Endothelial cell of umbilical vein (primary cell): ENCODE data around the gene SLC1A1. TPM values are rescaled to one million over a fixed set of nuclear protein-coding genes. Genes with fewer than 3 reads are reported as not detected.

ENCODE experiments used
- BruUV-seq: library from RNA; stranded (reverse); fragments of 400-500 nt; replicated peaks from 2 replicates; lab custom pipeline; 2021; lab: Mats Ljungman, UMichigan
- CTCF ChIA-PET: fragments of 300-600, 350-600 bp; sonication (Branson Sonifier 250); formaldehyde crosslinking; loops from one replicate; lab custom pipeline; 2021; ENCODE audit warnings: antibody characterized with exemption, inconsistent platforms; lab: Charles Lee
- POLR2A ChIA-PET: fragments of 300-600, 350-600 bp; sonication (Branson Sonifier 250); formaldehyde crosslinking; loops from one replicate; lab custom pipeline; 2021; ENCODE audit warnings: antibody characterized with exemption, inconsistent platforms; lab: Charles Lee
- DNase-seq: peaks from one replicate; pipeline ENCODE4 v3.0.0-alpha.2; 2011; ENCODE audit warnings: low read depth, low spot score
- FAIRE-seq: peaks from 2 replicates; lab custom pipeline; 2011; peaks lifted over from hg19 to GRCh38; lab: Jason Lieb, UNC
- H2AFZ ChIP-seq: 2 replicates; pipeline ENCODE4 v1.6.0; 2012; ENCODE audit warnings: low read depth, low read length, control low read depth, inconsistent platforms
- H3K27ac ChIP-seq: 2 replicates; pipeline ENCODE4 v1.5.1; 2011; ENCODE audit warnings: low read depth, mild to moderate bottlenecking, control low read depth, low read length, moderate library complexity; ENCODE audit not compliant: insufficient read depth
- H3K27me3 ChIP-seq, 2 experiments: 2 replicates each; pipeline versions ENCODE4 v1.6.0 to v1.6.1; 2011; ENCODE audit warnings: low read length in 2 of 2, mixed read lengths in 1 of 2; ENCODE audit not compliant: control insufficient read depth in 2 of 2, insufficient read depth in 2 of 2
- H3K36me3 ChIP-seq, 2 experiments: 2 replicates in 1 of 2; 3 replicates in 1 of 2; pipeline ENCODE4 v1.5.1; 2011; ENCODE audit warnings: low read length in 2 of 2, mild to moderate bottlenecking in 1 of 2, moderate library complexity in 1 of 2; ENCODE audit not compliant: control insufficient read depth in 2 of 2, insufficient read depth in 2 of 2; ENCODE audit errors: extremely low read depth in 1 of 2
- H3K4me1 ChIP-seq: 3 replicates; pipeline ENCODE4 v1.5.1; 2011; ENCODE audit warnings: mild to moderate bottlenecking, low read length; ENCODE audit not compliant: control insufficient read depth, insufficient read depth; ENCODE audit errors: extremely low read depth
- H3K4me2 ChIP-seq: 2 replicates; pipeline ENCODE4 v1.6.1; 2011; ENCODE audit warnings: low read length, control low read depth, mixed read lengths; ENCODE audit not compliant: insufficient read depth
- H3K4me3 ChIP-seq, 3 experiments: fragments of 200-600 bp in 1 of 3; sonication (generic), shearing (Covaris generic) in 1 of 3; replicated peaks in 1 of 3; 2 replicates each; pipeline ENCODE4 v1.5.1; 2011 to 2016; ENCODE audit warnings: control low read depth in 3 of 3, low read length in 3 of 3, mild to moderate bottlenecking in 2 of 3, inconsistent platforms in 1 of 3, low read depth in 1 of 3, moderate library complexity in 1 of 3; ENCODE audit not compliant: insufficient read depth in 1 of 3
- H3K79me2 ChIP-seq: 2 replicates; pipeline ENCODE4 v1.6.0; 2012; ENCODE audit warnings: low read length, inconsistent platforms; ENCODE audit not compliant: control insufficient read depth, insufficient read depth
- H3K9ac ChIP-seq: replicated peaks from 2 replicates; pipeline ENCODE3; 2011; ENCODE audit warnings: low read length, control low read depth; ENCODE audit not compliant: insufficient read depth; ENCODE audit errors: extremely low read depth
- H3K9me1 ChIP-seq: replicated peaks from 3 replicates; pipeline ENCODE4 v1.6.0; 2011; ENCODE audit warnings: mild to moderate bottlenecking, low read length; ENCODE audit not compliant: control insufficient read depth, insufficient read depth; ENCODE audit errors: extremely low read depth
- H3K9me3 ChIP-seq: replicated peaks from 2 replicates; pipeline ENCODE4 v1.5.1; 2012; ENCODE audit warnings: low read length, inconsistent platforms; ENCODE audit not compliant: control insufficient read depth, insufficient read depth
- H4K20me1 ChIP-seq: replicated peaks from 2 replicates; pipeline ENCODE3; 2011; ENCODE audit warnings: mild to moderate bottlenecking, low read length; ENCODE audit not compliant: control insufficient read depth, insufficient read depth; ENCODE audit errors: extremely low read depth
- CTCF ChIP-seq, 2 donors: IDR thresholded peaks; 1 replicate in 1 of 2; 2 replicates in 1 of 2; pipeline ENCODE4 v1.5.1; 2011; ENCODE audit warnings: low read length in 2 of 2, mild to moderate bottlenecking in 2 of 2, moderate library complexity in 2 of 2, control low read depth in 1 of 2, inconsistent platforms in 1 of 2, low read depth in 1 of 2; ENCODE audit not compliant: insufficient read depth in 1 of 2; ENCODE audit errors: extremely low read depth in 1 of 2
- EZH2 ChIP-seq: IDR thresholded peaks from 2 replicates; pipeline ENCODE4 v1.6.1; 2012; ENCODE audit warnings: borderline replicate concordance, low read depth, mild to moderate bottlenecking, moderate library complexity, low read length, inconsistent platforms; ENCODE audit not compliant: severe bottlenecking
- FOS ChIP-seq: IDR thresholded peaks from 2 replicates; pipeline ENCODE4 v1.6.1; 2011; ENCODE audit warnings: mild to moderate bottlenecking, low read length, moderate library complexity, borderline replicate concordance; ENCODE audit not compliant: insufficient read depth
- GATA2 ChIP-seq: IDR thresholded peaks from 2 replicates; pipeline ENCODE4 v1.7.0; 2011; ENCODE audit warnings: low read depth, mild to moderate bottlenecking, moderate library complexity, mixed read lengths, low read length; ENCODE audit not compliant: insufficient read length, insufficient read depth
- JUN ChIP-seq: IDR thresholded peaks from 2 replicates; pipeline ENCODE4 v1.6.1; 2011; ENCODE audit warnings: borderline replicate concordance, low read depth; ENCODE audit not compliant: insufficient read length, insufficient read depth
- MAX ChIP-seq: IDR thresholded peaks from 2 replicates; pipeline ENCODE4 v1.6.1; 2011; ENCODE audit not compliant: insufficient read depth, insufficient read length
- MYC ChIP-seq: IDR thresholded peaks from one replicate; pipeline ENCODE4 v1.6.1; 2011; ENCODE audit warnings: mild to moderate bottlenecking, low read depth, low read length
- POLR2A ChIP-seq: IDR thresholded peaks from 2 replicates; pipeline ENCODE4 v1.6.1; 2012; ENCODE audit warnings: low read depth, mild to moderate bottlenecking, control low read depth, low read length
- POLR2AphosphoS5 ChIP-seq: IDR thresholded peaks from 2 replicates; pipeline ENCODE4 v1.6.1; 2012; ENCODE audit warnings: low read depth, mild to moderate bottlenecking, control low read depth, low read length, moderate library complexity; ENCODE audit not compliant: insufficient read depth
- dilution Hi-C: fragments of 300-500 bp; cut with MboI; formaldehyde crosslinking; loops from one replicate; pipeline ENCODE4 v1.15.0; 2019; ENCODE audit warnings: low sequenced_read_pairs; ENCODE audit not compliant: extremely low pct_ligation_motif_present
- intact Hi-C: fragments of 100-400 bp; cut with micrococcal nuclease; formaldehyde crosslinking; loops from one replicate; pipeline ENCODE4 v1.10.0; 2022
- polyA plus RNA-seq, 4 experiments: library from polyadenylated mRNA; depleted of rRNA in 3 of 4; stranded (reverse) in 3 of 4; unstranded in 1 of 4; fragments of >200 nt; gene quantifications; 2 replicates each; pipeline versions ENCODE4 v1.2.1 to v1.2.3, GENCODE V29; 2011 to 2012; ENCODE audit warnings: missing spikeins in 1 of 4
- total RNA-seq: library from RNA; stranded (reverse); gene quantifications from 2 replicates; pipeline ENCODE4 v1.2.3, GENCODE V29; 2021

The SLC1A1 gene
- total and polyA plus RNA-seq, 2 donors (not counting 3 experiments of a cell fraction or from before 2014, with no cell fraction given) = 5.8 to 8.3 TPM

GRCh38 chr9:4617752-4618151 lies 127.5 kb downstream of the SLC1A1 start:
- Histone ChIP-seq H2AFZ (no peak overlapping the region), H4K20me1 (no peaks in the 10 kb centered on the region), H3K27ac (no peak overlapping the region), H3K27me3 (peaks cover 0 to 1% of the 10 kb centered on the region in 2 experiments), H3K36me3 (no peaks in the 10 kb centered on the region), H3K9ac (no peak overlapping the region), H3K9me1 (no peaks in the 10 kb centered on the region), H3K4me3 (no peak overlapping the region), H3K4me1 (peaks cover 4% of the 10 kb centered on the region), H3K79me2 (no peaks in the 10 kb centered on the region), H3K4me2 (no peak overlapping the region), H3K9me3 (no peaks in the 10 kb centered on the region)
- peak; percentile 5 for DNase-seq
- dilution Hi-C loops (no loop called here), intact Hi-C loops (no loop called here)
- no TSS peak for BruUV-seq
- ChIA-PET CTCF (interaction anchor here (0.8 kb wide), 2 partner anchors 13 to 27 kb away, joined by 3 read pairs; no protein-coding TSS in a partner anchor), POLR2A (no interaction called here)
- no peak for FAIRE-seq
- TF ChIP-seq CTCF (IDR thresholded peaks at IDR 0.05; ENCODE audit: extremely low read depth in 1 of 2, insufficient read depth in 1 of 2, low read depth in 1 of 2, low read length in 2 of 2) (no peak), JUN (peak; percentile 33)

GRCh38 chr9:4618700-4619099 lies 128.4 kb downstream of the SLC1A1 start:
- no peak overlapping the region for H2AFZ ChIP-seq
- no peak for TF ChIP-seq CTCF (IDR thresholded peaks at IDR 0.05; ENCODE audit: extremely low read depth in 1 of 2, insufficient read depth in 1 of 2, low read depth in 1 of 2, low read length in 2 of 2)
- no peak for TF ChIP-seq GATA2
- no peak for TF ChIP-seq EZH2
- no peak for TF ChIP-seq POLR2A
- no peak for TF ChIP-seq FOS
- TF ChIP-seq MAX = no peak
- TF ChIP-seq JUN = no peak
- TF ChIP-seq POLR2AphosphoS5 = no peak
- TF ChIP-seq MYC = no peak
- no peaks in the 10 kb centered on the region for H3K9me3 ChIP-seq
- BruUV-seq = no TSS peak
- peaks cover 4% of the 10 kb centered on the region for H3K4me1 ChIP-seq
- H4K20me1 ChIP-seq = no peaks in the 10 kb centered on the region
- POLR2A ChIA-PET = no interaction called here
- no peak overlapping the region for H3K9ac ChIP-seq
- H3K9me1 ChIP-seq = no peaks in the 10 kb centered on the region
- H3K27ac ChIP-seq = no peak overlapping the region
- no peaks in the 10 kb centered on the region for H3K36me3 ChIP-seq
- H3K79me2 ChIP-seq = no peaks in the 10 kb centered on the region
- H3K4me2 ChIP-seq = no peak overlapping the region
- H3K4me3 ChIP-seq = no peak overlapping the region
- FAIRE-seq (no peak), DNase-seq (no peak)
- H3K27me3 ChIP-seq = peaks cover 0 to 1% of the 10 kb centered on the region in 2 experiments
- intact Hi-C loops (no loop called here), dilution Hi-C loops (no loop called here)
- CTCF ChIA-PET = no interaction called here
